ENCODE measurements around the gene ABLIM1. TPM values are rescaled to one million over a fixed set of nuclear protein-coding genes. Genes with fewer than 3 reads are reported as not detected.

The ABLIM1 gene
- total and polyA plus RNA-seq, 2 of the 13 experiments (the other 11 are each of a cell fraction or from before 2014, with no cell fraction given) = 59.4 to 92.7 TPM

- TF ChIP-seq ZNF142 (CRISPR knock-in tag; IDR thresholded peaks at IDR 0.05) (no peak), RARA (CRISPR knock-in tag; IDR thresholded peaks at IDR 0.05) (peak; percentile 51), ZNF614 (CRISPR knock-in tag; IDR thresholded peaks at IDR 0.05; ENCODE audit: borderline replicate concordance) (peak; percentile 79), TMF1 (CRISPR knock-in tag; IDR thresholded peaks at IDR 0.05; ENCODE audit: low read depth) (no peak), HMGA1 (CRISPR knock-in tag; conservative IDR thresholded peaks at IDR 0.05) (no peak), HIC2 (CRISPR knock-in tag; IDR thresholded peaks at IDR 0.05; ENCODE audit: low read depth) (no peak), ZNF562 (CRISPR knock-in tag; IDR thresholded peaks at IDR 0.05; ENCODE audit: borderline replicate concordance) (no peak), ZSCAN20 (CRISPR knock-in tag; IDR thresholded peaks at IDR 0.05; ENCODE audit: borderline replicate concordance) (no peak; the same call in 1 of the 2 replicates), HCFC1 (IDR thresholded peaks at IDR 0.05; ENCODE audit: low read depth, low read length) (no peak), HBP1 (CRISPR knock-in tag; IDR thresholded peaks at IDR 0.05; ENCODE audit: low read depth) (peak; percentile 72; the same call in 1 of the 2 replicates), RFXAP (CRISPR knock-in tag; IDR thresholded peaks at IDR 0.05; ENCODE audit: borderline replicate concordance) (peak; percentile 71; the same call in 1 of the 2 replicates), PLRG1 (conservative IDR thresholded peaks at IDR 0.05) (no peak), NFE2L1 (CRISPR knock-in tag; IDR thresholded peaks at IDR 0.05; ENCODE audit: borderline replicate concordance) (no peak), AFF4 (CRISPR knock-in tag; IDR thresholded peaks at IDR 0.05) (no peak), CREB3 (CRISPR knock-in tag; IDR thresholded peaks at IDR 0.05) (no peak)
These were observed 131.4 kb downstream of the ABLIM1 start (continued) for GRCh38 chr10:114526504-114527238.

All from HepG2 (cell line).